ENCODE measurements around the gene HIGD2B. TPM values are rescaled to one million over a fixed set of nuclear protein-coding genes. Genes with fewer than 3 reads are reported as not detected.

HIGD2B gene
- total RNA-seq, 1 experiment from 2014 or later = not detected

- Mint-ChIP-seq H3K27ac (no peak overlapping the region; the same call in 1 of the 2 replicates), H3K9me3 (no peaks in the 10 kb centered on the region), H3K4me3 (no peak overlapping the region), H3K27me3 (ENCODE audit: low read depth) (no peaks in the 10 kb centered on the region), H3K4me1 (no peaks in the 10 kb centered on the region), H3K36me3 (0 out of 2 replicates have a peak, but pooled peaks cover 3% of the 10 kb centered on the region)
- CTCF ChIA-PET = interaction anchor here (1.4 kb wide), 1 partner anchor 16 kb away, joined by 6 read pairs; no protein-coding TSS in a partner anchor
- POLR2A ChIA-PET = no interaction called here
- no peak for DNase-seq (ENCODE audit: low spot score)
- TF ChIP-seq NR1H2 (CRISPR knock-in tag; IDR thresholded peaks at IDR 0.05) (no peak), ZNF671 (CRISPR knock-in tag; IDR thresholded peaks at IDR 0.05) (no peak), SP1 (CRISPR knock-in tag; conservative IDR thresholded peaks at IDR 0.05) (no peak), ZNF416 (CRISPR knock-in tag; IDR thresholded peaks at IDR 0.05) (no peak), RELA (CRISPR knock-in tag; IDR thresholded peaks at IDR 0.05; ENCODE audit: borderline replicate concordance) (no peak), CREB1 (CRISPR knock-in tag; IDR thresholded peaks at IDR 0.05) (no peak), ZNF425 (CRISPR knock-in tag; conservative IDR thresholded peaks at IDR 0.05) (no peak), SMAD3 (CRISPR knock-in tag; IDR thresholded peaks at IDR 0.05; ENCODE audit: borderline replicate concordance) (no peak), FOXP1 (CRISPR knock-in tag; IDR thresholded peaks at IDR 0.05; ENCODE audit: borderline replicate concordance) (no peak), NFATC4 (CRISPR knock-in tag; IDR thresholded peaks at IDR 0.05) (no peak), AR (CRISPR knock-in tag; IDR thresholded peaks at IDR 0.05) (no peak), RORB (CRISPR knock-in tag; IDR thresholded peaks at IDR 0.05) (no peak), CBFB (CRISPR knock-in tag; IDR thresholded peaks at IDR 0.05; ENCODE audit: low read depth) (no peak), E2F1 (CRISPR knock-in tag; IDR thresholded peaks at IDR 0.05) (no peak), KAT7 (CRISPR knock-in tag; IDR thresholded peaks at IDR 0.05; ENCODE audit: borderline replicate concordance) (no peak)
- ATAC-seq = no peak
These were observed 20.3 kb upstream of the HIGD2B start for GRCh38 chr15:72706266-72706665.

GRCh38 chr15:72700076-72700475, 14.1 kb upstream of the HIGD2B start:
- Mint-ChIP-seq H3K27ac (no peak overlapping the region), H3K4me1 (no peaks in the 10 kb centered on the region), H3K36me3 (no peaks in the 10 kb centered on the region), H3K27me3 (ENCODE audit: low read depth) (no peaks in the 10 kb centered on the region), H3K9me3 (no peaks in the 10 kb centered on the region), H3K4me3 (no peak overlapping the region)
- ChIA-PET POLR2A (no interaction called here), CTCF (no interaction called here)
- DNase-seq (ENCODE audit: low spot score) (no peak), ATAC-seq (no peak)
- no peak for TF ChIP-seq ZNF425 (CRISPR knock-in tag; conservative IDR thresholded peaks at IDR 0.05)
- no peak for TF ChIP-seq SOX15 (CRISPR knock-in tag; IDR thresholded peaks at IDR 0.05)
- no peak for TF ChIP-seq ARID4B (CRISPR knock-in tag; IDR thresholded peaks at IDR 0.05; ENCODE audit: borderline replicate concordance)
- TF ChIP-seq EMX1 (CRISPR knock-in tag; IDR thresholded peaks at IDR 0.05) = no peak
- TF ChIP-seq PRRX2 (CRISPR knock-in tag; IDR thresholded peaks at IDR 0.05) = no peak
- no peak for TF ChIP-seq ZBTB43 (CRISPR knock-in tag; IDR thresholded peaks at IDR 0.05)
